ENCODE results near the gene RAB11A. TPM values are rescaled to one million over a fixed set of nuclear protein-coding genes. Genes with fewer than 3 reads are reported as not detected.
A peak's percentile ranks its signal among the peaks of the same experiment; 100 is the strongest.

Gene RAB11A
- 293 and 352 TPM in 2 replicates for polyA plus RNA-seq (2012; rRNA removed)
- 463 and 510 TPM in 2 replicates for polyA plus RNA-seq (2012; cell fraction: cytosol; rRNA removed)
- polyA plus RNA-seq (2012; cell fraction: nucleus; rRNA removed) = 125 and 166 TPM in 2 replicates

DNA sequence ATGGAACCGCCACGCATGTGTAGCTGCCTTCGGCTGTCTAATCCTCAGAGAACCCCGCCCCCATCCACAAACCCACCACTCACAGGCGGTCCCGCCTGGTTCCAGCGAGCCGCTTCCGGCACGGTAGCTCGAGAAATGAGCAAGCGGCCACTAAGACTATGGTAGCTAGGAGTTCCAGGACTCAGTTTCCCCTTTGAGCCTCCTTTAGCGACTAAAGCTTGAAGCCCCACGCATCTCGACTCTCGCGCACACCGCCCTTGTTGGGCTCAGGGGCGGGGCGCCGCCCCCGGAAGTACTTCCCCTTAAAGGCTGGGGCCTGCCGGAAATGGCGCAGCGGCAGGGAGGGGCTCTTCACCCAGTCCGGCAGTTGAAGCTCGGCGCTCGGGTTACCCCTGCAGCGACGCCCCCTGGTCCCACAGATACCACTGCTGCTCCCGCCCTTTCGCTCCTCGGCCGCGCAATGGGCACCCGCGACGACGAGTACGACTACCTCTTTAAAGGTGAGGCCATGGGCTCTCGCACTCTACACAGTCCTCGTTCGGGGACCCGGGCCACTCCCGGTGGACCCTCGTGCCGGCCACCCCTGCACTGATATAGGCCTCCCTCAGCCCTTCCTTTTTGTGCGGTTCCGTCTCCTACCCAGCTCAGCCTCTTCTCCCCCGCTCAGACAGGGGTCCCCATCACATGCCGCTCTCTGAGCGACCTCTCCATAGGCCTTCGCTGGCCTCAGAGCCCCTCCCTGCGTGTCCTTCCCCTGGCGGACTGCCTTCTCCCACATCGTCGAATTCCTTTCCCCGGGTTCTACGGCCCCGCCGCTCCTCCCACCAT, at the start of gene RAB11A:
RAB11A (plus strand) TSS at position 366 of the 828 bp plus-strand sequence; CDS start at position 461, 95 bp downstream.
- Histone ChIP-seq H3K4me1 (ENCODE audit: control insufficient read depth in 1 of 2, insufficient read depth in 2 of 2, low read depth in 1 of 2, low read length in 1 of 2) (peaks cover 0 to 5% of the 10 kb centered on the region in 2 experiments; a peak in 2 of 4 replicates), H3K4me2 (peak within 1 kb of the TSS; percentile 97), H3K4me3 (ENCODE audit: low read depth in 2 of 2, low read length in 1 of 2) (peak within 1 kb of the TSS; percentile 80 to 97), H3K9ac (peak within 1 kb of the TSS; percentile 95), H3K36me3 (replicated peaks in 1 of 2; ENCODE audit: control insufficient read depth in 1 of 2, insufficient read depth in 2 of 2, low read length in 1 of 2) (peaks cover 0 to under 1% of the 10 kb centered on the region in 2 experiments), H3K27me3 (ENCODE audit: insufficient read depth) (no peaks in the 10 kb centered on the region), H3K79me2 (ENCODE audit: insufficient read depth) (peaks cover 50% of the 10 kb centered on the region), H4K20me1 (ENCODE audit: insufficient read depth) (peaks cover 27% of the 10 kb centered on the region), H2AFZ (ENCODE audit: low read depth) (peak within 1 kb of the TSS; percentile 93; the same call in 1 of the 2 replicates), H3K27ac (ENCODE audit: low read depth in 2 of 2, low read length in 1 of 2) (peak within 1 kb of the TSS; percentile 91 to 93), H3F3A (replicated peaks; ENCODE audit: insufficient read depth) (peaks cover 13% of the 10 kb centered on the region), H3K9me2 (no peaks in the 10 kb centered on the region), H3K9me3 (no peaks in the 10 kb centered on the region)
- peak; percentile 95 for DNase-seq
- POLR2A ChIA-PET = interaction anchor here (0.6 to 2.4 kb wide), 13 partner anchors 12 to 840 kb away, joined by 3 to 15 read pairs (median 3); partner anchors contain the start of genes DENND4A and INTS14
- WGBS (ENCODE audit: low lambda C conversion rate) = under 1% methylated on average over 45 of the region's 62 CpGs
- CTCF ChIA-PET = interaction anchor here (0.6 to 5.0 kb wide), 20 partner anchors 10 to 1697 kb away, joined by 3 to 23 read pairs (median 3); partner anchors contain the start of gene SNAPC5
- TF ChIP-seq TAF1 (IDR thresholded peaks at IDR 0.05; ENCODE audit: borderline replicate concordance, low read depth, low read length) = peak; percentile 87
- peak; percentile 20; the same call in 1 of the 2 replicates for TF ChIP-seq SIN3A (IDR thresholded peaks at IDR 0.05; ENCODE audit: borderline replicate concordance, low read depth, low read length)
- peak; percentile 67 for TF ChIP-seq MXI1 (IDR thresholded peaks at IDR 0.05; ENCODE audit: low read depth, low read length)
- TF ChIP-seq TCF12 (IDR thresholded peaks at IDR 0.05) = no peak; the same call in 1 of the 2 replicates
- peak; percentile 98 for TF ChIP-seq GABPA (IDR thresholded peaks at IDR 0.05; ENCODE audit: low read depth)
- peak; percentile 18 for TF ChIP-seq NRF1 (IDR thresholded peaks at IDR 0.05; ENCODE audit: low read depth, low read length)
- TF ChIP-seq TEAD4 (IDR thresholded peaks at IDR 0.05; ENCODE audit: borderline replicate concordance, insufficient read depth) = peak; percentile 96
- TF ChIP-seq, protein P1, sequence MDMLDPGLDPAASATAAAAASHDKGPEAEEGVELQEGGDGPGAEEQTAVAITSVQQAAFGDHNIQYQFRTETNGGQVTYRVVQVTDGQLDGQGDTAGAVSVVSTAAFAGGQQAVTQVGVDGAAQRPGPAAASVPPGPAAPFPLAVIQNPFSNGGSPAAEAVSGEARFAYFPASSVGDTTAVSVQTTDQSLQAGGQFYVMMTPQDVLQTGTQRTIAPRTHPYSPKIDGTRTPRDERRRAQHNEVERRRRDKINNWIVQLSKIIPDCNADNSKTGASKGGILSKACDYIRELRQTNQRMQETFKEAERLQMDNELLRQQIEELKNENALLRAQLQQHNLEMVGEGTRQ (IDR thresholded peaks at IDR 0.05; ENCODE audit: borderline replicate concordance, low read depth, low read length) = no peak
- peak; percentile 13; the same call in 1 of the 2 replicates for TF ChIP-seq NFIC (IDR thresholded peaks at IDR 0.05; ENCODE audit: borderline replicate concordance)
- peak; percentile 40; the same call in 1 of the 2 replicates for TF ChIP-seq RXRA (IDR thresholded peaks at IDR 0.05; ENCODE audit: borderline replicate concordance, low read depth)
- TF ChIP-seq RCOR1 (IDR thresholded peaks at IDR 0.05; ENCODE audit: low read length) = no peak
- peak in 1 of 2 experiments; percentile 22; a peak in 1 of 4 replicates for TF ChIP-seq EP300 (IDR thresholded peaks at IDR 0.05; ENCODE audit: borderline replicate concordance in 1 of 2, low read depth in 1 of 2, low read length in 1 of 2)
- TF ChIP-seq RFX5 (IDR thresholded peaks at IDR 0.05; ENCODE audit: low read length) = no peak
- TF ChIP-seq, protein P2, sequence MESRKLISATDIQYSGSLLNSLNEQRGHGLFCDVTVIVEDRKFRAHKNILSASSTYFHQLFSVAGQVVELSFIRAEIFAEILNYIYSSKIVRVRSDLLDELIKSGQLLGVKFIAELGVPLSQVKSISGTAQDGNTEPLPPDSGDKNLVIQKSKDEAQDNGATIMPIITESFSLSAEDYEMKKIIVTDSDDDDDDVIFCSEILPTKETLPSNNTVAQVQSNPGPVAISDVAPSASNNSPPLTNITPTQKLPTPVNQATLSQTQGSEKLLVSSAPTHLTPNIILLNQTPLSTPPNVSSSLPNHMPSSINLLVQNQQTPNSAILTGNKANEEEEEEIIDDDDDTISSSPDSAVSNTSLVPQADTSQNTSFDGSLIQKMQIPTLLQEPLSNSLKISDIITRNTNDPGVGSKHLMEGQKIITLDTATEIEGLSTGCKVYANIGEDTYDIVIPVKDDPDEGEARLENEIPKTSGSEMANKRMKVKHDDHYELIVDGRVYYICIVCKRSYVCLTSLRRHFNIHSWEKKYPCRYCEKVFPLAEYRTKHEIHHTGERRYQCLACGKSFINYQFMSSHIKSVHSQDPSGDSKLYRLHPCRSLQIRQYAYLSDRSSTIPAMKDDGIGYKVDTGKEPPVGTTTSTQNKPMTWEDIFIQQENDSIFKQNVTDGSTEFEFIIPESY (IDR thresholded peaks at IDR 0.05; ENCODE audit: borderline replicate concordance, low read depth) = no peak
- TF ChIP-seq FOXM1 (IDR thresholded peaks at IDR 0.05; ENCODE audit: low read depth) = no peak
- TF ChIP-seq FOSL2 (IDR thresholded peaks at IDR 0.05; ENCODE audit: borderline replicate concordance, low read depth) = no peak
- TF ChIP-seq, protein P3, sequence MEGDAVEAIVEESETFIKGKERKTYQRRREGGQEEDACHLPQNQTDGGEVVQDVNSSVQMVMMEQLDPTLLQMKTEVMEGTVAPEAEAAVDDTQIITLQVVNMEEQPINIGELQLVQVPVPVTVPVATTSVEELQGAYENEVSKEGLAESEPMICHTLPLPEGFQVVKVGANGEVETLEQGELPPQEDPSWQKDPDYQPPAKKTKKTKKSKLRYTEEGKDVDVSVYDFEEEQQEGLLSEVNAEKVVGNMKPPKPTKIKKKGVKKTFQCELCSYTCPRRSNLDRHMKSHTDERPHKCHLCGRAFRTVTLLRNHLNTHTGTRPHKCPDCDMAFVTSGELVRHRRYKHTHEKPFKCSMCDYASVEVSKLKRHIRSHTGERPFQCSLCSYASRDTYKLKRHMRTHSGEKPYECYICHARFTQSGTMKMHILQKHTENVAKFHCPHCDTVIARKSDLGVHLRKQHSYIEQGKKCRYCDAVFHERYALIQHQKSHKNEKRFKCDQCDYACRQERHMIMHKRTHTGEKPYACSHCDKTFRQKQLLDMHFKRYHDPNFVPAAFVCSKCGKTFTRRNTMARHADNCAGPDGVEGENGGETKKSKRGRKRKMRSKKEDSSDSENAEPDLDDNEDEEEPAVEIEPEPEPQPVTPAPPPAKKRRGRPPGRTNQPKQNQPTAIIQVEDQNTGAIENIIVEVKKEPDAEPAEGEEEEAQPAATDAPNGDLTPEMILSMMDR (IDR thresholded peaks at IDR 0.05) = peak; percentile 45
- TF ChIP-seq EZH2phosphoT487 (IDR thresholded peaks at IDR 0.05; ENCODE audit: borderline replicate concordance, low read depth) = no peak
- TF ChIP-seq FOXJ3 (CRISPR knock-in tag; IDR thresholded peaks at IDR 0.05) = 0 out of 2 replicates have a peak, but pooled peaks have one; percentile 19
- TF ChIP-seq, protein P4, sequence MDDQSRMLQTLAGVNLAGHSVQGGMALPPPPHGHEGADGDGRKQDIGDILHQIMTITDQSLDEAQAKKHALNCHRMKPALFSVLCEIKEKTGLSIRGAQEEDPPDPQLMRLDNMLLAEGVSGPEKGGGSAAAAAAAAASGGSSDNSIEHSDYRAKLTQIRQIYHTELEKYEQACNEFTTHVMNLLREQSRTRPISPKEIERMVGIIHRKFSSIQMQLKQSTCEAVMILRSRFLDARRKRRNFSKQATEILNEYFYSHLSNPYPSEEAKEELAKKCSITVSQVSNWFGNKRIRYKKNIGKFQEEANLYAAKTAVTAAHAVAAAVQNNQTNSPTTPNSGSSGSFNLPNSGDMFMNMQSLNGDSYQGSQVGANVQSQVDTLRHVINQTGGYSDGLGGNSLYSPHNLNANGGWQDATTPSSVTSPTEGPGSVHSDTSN (IDR thresholded peaks at IDR 0.05) = peak; percentile 59
- peak; percentile 41; the same call in 1 of the 2 replicates for TF ChIP-seq MEF2A (IDR thresholded peaks at IDR 0.05; ENCODE audit: borderline replicate concordance, low read depth)
- TF ChIP-seq SMC3 (IDR thresholded peaks at IDR 0.05; ENCODE audit: low read depth, low read length) = peak; percentile 29; the same call in 1 of the 2 replicates
- peak; percentile 99 for TF ChIP-seq POLR2AphosphoS5 (IDR thresholded peaks at IDR 0.05; ENCODE audit: low read depth, low read length)
- TF ChIP-seq ELF1 (IDR thresholded peaks at IDR 0.05) = peak; percentile 82
- TF ChIP-seq YY1 (IDR thresholded peaks at IDR 0.05; ENCODE audit: low read depth) = peak; percentile 55; the same call in 1 of the 2 replicates
- TF ChIP-seq GATA2 (CRISPR knock-in tag; IDR thresholded peaks at IDR 0.05) = no peak
- TF ChIP-seq, protein P5, sequence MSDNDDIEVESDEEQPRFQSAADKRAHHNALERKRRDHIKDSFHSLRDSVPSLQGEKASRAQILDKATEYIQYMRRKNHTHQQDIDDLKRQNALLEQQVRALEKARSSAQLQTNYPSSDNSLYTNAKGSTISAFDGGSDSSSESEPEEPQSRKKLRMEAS (IDR thresholded peaks at IDR 0.05; ENCODE audit: low read depth) = peak; percentile 63; the same call in 1 of the 2 replicates
